Stimulated activated CD8-positive, alpha-beta memory T cell treated with anti-CD3 and anti-CD28 coated beads, Interleukin-12 subunit alpha, Interleukin-12 subunit beta, amount 100 ng/mL, for 24 hours (primary cell): ENCODE results near the gene TOR1B.
"Not testable (repeated sequence)": the region's sequence is repeated elsewhere in the genome, so short reads cannot be mapped to it uniquely, and the experiment has no call there.

Experiments used
- DNase-seq: peaks from one replicate; pipeline ENCODE4 v3.0.0-alpha.2; 2020; ENCODE audit errors: extremely low read depth

Gene TOR1B

GRCh38 chr9:129802833-129803675 lies at the start of gene TOR1B:
TSS of gene TOR1B (plus strand) at chr9:129803184. CDS start at chr9:129803213, 29 bp downstream.
- DNase-seq = peak; percentile 82

- DNase-seq = no peak
Observed at GRCh38 chr9:129755151-129755550, 47.8 kb upstream of the TOR1B start.

- DNase-seq = no peak
Observed at GRCh38 chr9:129756191-129756590, 46.8 kb upstream of the TOR1B start.

- no peak for DNase-seq
Observed at GRCh38 chr9:129757045-129757444, 45.9 kb upstream of the TOR1B start.

DNA sequence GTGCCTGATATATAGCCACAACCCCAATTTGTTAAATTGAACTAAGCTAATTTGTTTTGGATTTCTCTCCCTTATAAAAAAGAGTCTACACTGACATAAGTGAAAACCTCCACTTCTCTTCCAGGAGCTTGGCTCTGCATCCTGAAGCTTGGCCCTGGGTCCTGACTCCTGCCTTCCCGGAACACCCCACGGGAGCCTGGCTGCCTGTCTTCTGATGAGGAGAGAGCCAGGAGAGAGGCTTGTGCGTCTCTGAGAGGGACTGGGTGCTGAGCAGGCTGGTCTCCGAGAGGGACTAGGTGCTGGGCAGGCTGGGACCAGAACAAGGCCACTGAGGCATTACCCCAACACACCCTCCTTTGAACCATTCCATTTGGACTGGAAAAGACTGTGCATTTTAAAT lies 43.7 kb upstream of the TOR1B start:
- DNase-seq = no peak

- DNase-seq = no peak
Observed at GRCh38 chr9:129759804-129760502, 43.0 kb upstream of the TOR1B start.

DNA sequence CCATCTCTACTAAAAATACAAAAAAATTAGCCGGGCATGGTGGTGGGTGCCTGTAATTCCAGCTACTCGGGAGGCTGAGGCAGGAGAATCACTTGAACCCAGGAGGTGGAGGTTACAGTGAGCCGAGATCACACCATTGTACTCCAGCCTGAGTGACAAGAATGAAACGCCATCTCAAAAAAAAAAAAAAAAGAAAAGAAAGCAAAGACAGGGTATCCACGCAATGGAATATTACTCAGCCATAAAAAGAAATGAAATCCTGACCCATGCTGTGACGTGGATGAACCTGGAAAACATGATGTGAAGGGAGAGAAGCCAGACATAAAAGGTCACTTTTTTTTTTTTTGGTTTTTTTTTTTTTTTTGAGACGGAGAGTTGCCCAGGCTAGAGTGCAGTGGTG lies 42.2 kb upstream of the TOR1B start:
- DNase-seq = not testable (repeated sequence)

GRCh38 chr9:129761293-129761900 lies 41.6 kb upstream of the TOR1B start:
- no peak for DNase-seq

- no peak for DNase-seq
Observed at GRCh38 chr9:129761901-129762369, 41.0 kb upstream of the TOR1B start.

- DNase-seq = not testable (repeated sequence)
Observed at GRCh38 chr9:129762370-129762984, 40.5 kb upstream of the TOR1B start.

GRCh38 chr9:129762985-129763926 lies 39.7 kb upstream of the TOR1B start:
- no peak for DNase-seq

GRCh38 chr9:129765764-129766317 lies 37.1 kb upstream of the TOR1B start:
- DNase-seq = no peak

GRCh38 chr9:129768486-129768885 lies 34.5 kb upstream of the TOR1B start:
- DNase-seq = no peak

DNA sequence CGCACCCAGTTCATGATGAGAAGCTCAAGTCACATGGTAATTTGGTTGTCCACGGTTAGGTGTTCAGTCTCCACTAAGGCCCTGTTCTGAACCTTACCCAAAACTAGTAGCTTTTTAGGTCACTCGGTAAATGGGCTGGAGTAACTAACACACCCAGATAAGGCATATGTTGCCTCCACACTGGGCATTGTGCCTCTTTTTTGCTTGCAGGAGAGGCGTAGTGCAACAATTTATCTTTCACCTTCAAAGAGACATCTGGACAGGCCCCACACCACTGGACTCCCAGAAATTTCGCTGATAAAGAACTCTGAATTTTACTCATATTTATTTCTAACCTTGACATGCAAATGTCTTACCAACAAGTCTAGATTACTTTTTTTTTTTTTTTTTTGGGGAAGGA lies 33.3 kb upstream of the TOR1B start:
- no peak for DNase-seq

DNA sequence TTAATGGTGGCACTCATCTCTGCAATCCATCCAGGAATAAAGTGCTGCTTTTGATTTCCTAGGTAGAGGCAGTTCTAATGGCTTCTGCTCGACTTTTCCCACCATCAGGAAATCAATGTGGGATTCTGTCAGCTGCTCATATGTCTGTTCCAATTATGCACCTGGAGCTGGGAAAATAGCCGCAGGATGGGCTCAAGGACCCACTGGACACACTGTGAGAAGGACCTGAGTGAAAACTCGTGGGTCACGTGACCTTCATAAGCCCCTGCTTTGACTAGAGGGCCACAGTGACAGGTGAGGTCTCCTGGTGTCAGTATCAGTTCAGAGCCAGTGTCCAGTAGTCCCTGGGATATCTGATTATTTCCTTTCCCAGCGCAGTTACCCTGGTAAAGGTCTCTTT lies 32.2 kb upstream of the TOR1B start:
- DNase-seq = no peak

DNA sequence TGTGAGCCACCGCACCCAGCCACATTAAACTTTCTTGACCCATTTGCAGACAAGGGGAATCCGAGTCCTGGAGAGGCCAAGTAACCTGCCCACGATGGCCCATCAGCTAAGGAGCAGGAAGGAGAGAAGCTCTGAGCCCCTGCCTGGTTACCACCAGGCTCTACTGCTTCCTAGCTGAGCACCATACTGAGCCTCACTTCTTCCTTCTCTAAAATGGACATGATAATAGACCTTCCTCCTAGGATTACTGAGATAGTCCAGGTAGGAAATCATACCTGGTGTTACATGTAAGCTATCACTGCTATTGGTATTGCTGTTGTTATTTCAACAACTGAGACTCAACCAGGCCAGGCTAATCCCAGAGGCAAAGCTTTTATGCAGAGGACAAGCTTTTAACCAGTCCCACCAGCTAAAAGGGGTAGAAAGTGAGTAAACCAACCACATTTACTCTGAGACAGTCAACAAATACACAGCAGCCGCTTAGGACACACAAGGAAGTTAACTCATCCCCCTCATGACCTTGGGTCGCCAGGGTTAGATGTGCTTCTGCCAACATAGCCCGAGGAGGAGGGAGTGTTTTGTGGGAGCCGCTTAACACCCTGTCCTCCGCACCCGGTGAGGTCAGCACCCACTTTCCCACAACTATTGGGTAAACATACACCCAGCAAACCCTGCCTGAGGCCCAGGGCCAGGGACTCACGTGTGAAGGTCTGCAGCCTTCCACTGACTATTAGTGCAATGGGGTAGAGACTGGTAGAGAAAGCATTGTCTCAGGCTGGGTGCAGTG lies 29.5 kb upstream of the TOR1B start:
- DNase-seq = no peak

GRCh38 chr9:129774791-129775447 lies 28.1 kb upstream of the TOR1B start:
- DNase-seq = no peak

GRCh38 chr9:129775448-129775798 lies 27.6 kb upstream of the TOR1B start:
- no peak for DNase-seq

GRCh38 chr9:129776096-129776495 lies 26.9 kb upstream of the TOR1B start:
- DNase-seq = not testable (repeated sequence)
